OCI-LY7 (cell line): ENCODE measurements around the gene APCDD1L.

Experiments used
- CTCF ChIP-seq: fragments of 200-600 bp; sonication (generic); conservative IDR thresholded peaks from 2 replicates; pipeline ENCODE4 v1.5.1; 2014; ENCODE audit warnings: mild to moderate bottlenecking, antibody characterized with exemption, low read length, moderate library complexity, mixed read lengths
- EZH2phosphoT487 ChIP-seq: fragments of 200-600 bp; sonication (generic); IDR thresholded peaks from 2 replicates; pipeline ENCODE4 v1.6.1; 2018; ENCODE audit warnings: low read depth, borderline replicate concordance, mild to moderate bottlenecking, mixed run types, antibody characterized with exemption, low read length, moderate library complexity, mixed read lengths

DNA sequence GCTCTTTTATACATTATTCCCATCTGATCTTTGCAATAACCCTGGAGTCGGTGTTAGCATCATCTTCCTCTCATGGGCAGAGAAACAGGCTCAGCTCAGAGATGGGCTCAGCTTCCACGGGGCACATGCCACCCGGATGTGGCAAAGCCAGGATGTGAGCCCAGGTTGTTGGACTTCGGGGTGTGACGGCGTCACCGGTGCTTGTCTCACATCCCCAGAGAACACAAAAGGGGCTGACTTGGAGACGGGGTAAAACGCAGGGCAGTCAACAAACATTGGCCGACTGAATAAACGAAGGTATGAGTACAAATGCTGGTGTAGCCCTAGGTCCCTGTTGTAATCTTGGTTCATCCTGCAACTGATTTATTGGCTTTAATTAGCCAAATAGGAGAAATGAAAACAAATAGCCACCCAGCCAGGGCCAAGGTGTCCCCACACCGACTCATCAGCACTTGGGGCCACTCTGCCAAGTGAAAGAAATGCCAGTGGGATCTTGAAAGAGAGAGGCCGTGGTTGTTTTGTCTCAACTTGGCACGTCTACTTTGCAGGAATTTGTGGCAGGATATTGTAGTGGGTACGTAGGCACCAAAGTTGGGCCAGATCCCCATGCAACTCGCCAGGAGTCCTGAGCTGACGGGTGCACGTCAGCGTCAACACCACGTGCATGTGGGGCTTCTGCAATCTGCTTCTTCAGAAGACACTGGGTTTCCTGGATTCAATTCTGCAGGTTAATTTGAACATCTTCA is 42.8 kb downstream of the APCDD1L start:
- TF ChIP-seq CTCF = no peak
- no peak for TF ChIP-seq EZH2phosphoT487
